HG02970 (cell line): Measurements from ENCODE around the gene DPY19L3.
"Not testable (repeated sequence)": the region's sequence is repeated elsewhere in the genome, so short reads cannot be mapped to it uniquely, and the experiment has no call there.

ENCODE experiments used
- ATAC-seq: cut with Tn5 transposase; IDR thresholded peaks from one replicate; pipeline ENCODE4 v1.9.1; 2021; ENCODE audit warnings: mild to moderate bottlenecking, moderate library complexity, moderate number of reproducible peaks; ENCODE audit not compliant: unreplicated experiment, low FRiP score

Gene DPY19L3

DNA sequence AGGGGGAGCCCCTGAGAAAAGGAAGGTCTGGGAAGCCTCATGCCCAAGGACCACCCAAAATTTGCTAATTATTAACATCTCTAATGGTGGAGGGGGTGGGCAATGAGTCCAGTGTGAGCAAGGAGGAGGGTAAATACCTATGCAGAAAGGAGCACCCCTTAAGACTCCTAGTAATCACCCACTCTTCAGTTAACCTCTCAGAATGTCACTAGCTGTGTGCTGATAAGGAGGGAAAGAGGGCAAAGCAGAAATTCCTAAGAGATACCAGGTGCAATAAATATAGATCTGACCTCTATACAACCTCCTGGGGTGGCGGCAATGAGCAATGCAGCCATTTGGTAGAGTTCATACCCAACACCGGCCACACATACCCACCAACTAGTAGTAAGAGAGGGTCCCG, 12.7 kb upstream of the DPY19L3 start:
- no peak for ATAC-seq

DNA sequence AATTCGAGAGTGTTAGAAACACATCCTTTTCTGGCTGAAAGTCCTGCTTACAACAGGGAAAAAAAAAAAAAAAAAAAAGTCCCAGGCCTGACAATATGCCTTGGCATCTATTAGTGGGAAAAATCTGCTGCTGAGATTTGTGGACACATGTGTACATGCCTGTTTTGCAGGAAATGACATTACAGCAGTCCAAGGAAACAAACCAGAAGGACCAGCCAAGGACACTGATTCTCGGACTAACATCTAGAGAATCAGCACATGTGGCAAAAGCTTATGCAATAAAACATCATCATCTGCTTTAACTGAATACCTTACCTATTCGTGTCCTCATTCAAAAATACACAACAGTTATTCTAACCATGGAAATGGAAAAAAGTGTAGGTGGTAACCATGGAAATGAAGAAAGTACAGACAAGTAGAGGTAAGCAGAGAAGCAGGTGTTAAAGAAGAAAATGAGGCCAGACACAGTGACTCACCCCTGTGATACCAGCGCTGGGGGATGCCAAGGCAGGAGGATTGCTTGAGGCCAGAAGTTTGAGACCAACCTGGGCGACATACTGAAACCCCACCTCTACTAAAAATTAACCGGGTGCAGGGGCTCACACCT, 9.4 kb upstream of the DPY19L3 start:
- no peak for ATAC-seq

DNA sequence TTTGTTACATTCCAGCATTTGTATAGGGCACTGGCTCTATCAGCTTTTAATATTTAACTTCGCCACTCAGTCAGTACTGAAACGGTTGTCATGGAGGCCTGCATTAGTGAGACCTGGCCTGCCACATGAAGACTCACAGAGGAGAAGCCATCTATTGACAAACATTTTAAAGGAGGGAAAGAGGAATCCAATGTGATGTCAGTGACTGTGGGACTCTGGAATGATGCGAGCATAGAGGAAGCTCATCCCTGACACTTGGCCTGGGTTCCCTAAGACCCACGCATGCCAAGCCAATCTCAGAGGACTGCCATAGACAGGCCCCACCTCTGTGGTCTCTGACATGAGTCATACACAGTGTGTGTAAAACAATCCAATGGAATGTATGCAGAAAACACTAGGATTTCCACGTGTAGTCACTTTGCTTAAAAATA, 7.9 kb upstream of the DPY19L3 start:
- no peak for ATAC-seq

DNA sequence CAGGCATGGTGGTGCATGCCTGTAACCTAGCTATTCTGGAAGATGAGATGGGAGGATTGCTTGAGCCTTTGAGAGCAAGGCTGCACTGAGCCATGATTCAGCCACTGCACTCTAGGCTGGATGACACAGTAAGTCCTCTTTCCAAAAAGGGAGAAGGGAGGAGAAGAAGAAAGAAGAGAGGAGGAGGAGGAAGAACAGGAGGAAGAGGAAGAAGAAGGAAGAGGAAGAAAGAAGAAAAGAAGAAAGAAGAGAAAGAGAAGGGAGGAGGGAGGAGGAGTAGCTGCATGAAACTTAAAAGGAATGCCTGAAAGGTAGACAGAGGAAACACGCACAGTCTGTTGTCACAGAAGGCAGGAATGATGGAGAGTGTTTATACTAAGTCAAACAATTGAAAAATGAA, 3.6 kb upstream of the DPY19L3 start:
- no peak for ATAC-seq

DNA sequence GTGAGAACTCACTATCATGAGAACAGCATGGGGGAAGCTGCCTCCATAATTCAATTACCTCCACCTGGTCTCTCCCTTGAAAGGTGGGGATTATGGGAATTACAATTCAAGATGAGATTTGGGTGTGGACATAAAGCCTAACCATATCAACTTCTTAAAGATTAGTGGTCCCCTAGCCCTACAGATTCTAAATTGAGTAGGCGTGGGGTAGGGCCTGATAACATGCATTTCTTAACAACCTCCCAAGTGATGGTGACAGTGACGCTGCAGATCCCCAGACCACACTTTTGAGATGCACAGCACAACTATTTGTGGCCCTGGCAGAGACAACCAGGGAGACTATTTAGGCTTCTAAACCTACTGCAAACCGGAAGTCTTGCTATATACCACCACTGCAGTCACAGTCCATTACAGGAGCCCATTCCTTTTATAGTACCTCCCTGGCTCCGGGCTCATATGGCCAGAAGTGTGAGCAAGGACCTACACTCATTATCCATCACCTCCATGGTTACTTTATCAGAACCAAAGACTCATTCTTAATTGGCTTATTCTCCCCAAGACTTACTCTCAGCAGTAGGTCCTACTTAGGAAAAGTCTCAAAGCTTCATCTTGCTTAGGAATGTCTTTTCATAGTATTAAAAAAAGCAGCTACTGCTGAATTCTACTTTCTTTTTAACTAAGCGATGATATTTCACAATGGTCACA, 2.1 kb upstream of the DPY19L3 start:
- no peak for ATAC-seq

DNA sequence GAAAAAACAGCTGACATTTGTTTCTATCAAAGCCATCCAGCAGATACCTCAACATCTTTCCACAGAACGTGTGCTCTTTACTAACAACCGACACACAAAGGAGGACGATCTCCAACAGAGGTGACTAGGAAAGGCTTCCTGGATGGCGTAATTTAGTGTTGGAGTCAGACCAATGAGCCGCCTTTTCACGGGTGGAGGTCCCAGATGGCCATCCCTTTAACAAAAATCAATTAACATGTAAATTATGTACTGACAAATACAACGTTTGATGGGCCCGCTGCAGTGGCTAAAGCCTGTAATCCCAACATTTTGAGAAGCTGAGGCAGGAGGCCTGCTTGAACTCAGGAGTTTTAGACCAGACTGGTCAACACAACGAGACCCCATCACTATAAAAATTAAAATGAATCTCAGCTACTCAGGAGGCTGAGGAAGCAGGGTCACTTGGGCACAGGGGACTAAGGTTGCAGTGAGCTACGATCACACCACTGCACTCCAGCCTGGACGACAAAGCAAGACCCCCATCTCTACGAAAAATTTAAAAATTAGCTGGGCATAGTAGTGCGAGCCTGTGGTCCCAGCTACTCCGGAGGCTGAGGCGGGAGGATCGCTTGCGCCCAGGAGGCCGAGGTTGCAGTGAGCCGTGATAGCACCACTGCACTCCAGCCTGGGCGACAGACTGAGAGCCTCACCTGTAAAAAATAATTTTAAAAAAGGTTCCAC, 1.2 kb upstream of the DPY19L3 start:
- no peak for ATAC-seq

DNA sequence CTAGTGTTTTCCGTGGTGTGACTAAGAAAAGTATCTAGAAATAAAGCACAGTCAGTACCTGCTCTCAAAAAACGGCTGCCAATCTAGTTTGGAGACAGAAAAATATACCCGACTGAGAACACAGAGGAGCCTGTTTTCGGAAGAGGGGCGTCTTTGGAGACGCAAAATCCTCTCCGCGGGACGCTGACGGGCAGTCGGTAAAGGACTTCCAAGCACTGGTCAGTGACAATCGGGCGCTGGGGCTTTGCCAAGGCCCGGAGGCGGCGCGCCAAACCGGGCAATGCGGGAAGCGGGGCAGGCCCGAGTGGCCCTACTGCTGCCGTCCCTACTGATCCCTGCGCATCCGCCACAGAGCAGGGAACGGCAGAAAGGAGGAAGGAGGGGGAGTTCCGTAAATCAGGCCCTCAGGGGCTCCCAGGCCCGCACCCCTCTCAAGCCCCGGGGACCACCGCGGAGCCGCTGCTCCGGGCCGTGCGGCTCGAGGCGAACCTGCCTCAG, 588 bp upstream of the DPY19L3 start:
- ATAC-seq = no peak

DNA sequence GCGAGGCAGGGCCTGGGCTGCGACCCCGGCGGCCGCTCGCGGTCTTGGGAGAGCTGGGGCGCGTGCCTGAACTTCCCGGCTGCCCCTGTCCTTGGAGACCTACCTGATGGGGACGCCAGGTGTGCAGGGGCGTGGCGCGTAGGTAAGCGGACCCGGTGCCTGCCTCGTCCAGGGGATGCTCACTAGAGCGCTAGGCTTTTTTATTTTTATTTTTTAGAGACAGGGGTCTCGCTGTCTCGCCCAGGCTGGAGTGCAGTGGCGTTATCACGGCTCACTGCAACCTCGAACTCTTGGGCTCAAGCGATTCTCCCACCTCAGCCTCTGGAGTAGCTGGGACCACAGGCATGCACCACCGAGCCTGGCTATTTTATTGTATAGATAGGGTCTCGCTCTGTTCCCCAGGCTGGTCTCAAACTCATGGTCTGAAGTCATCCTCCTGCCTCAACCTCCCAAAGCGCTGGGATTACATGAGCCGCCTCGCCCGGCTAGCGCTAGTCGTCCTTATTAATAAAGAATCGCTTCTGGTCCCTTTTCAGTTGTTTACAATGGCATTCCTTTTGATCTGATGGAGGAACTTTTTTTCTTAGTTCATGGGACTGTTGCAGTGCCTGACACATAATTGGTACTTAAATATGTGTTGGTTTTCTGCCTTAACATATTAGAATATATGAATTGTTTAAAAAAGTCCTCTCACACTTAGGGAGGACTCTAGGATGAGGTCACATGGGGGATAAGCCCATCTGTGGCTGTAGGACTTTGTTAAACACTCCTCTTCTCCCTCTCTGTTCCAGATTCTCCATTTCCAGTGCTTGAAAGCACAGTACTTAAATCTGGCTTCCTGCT, 812 bp downstream of the DPY19L3 start:
- ATAC-seq = no peak

DNA sequence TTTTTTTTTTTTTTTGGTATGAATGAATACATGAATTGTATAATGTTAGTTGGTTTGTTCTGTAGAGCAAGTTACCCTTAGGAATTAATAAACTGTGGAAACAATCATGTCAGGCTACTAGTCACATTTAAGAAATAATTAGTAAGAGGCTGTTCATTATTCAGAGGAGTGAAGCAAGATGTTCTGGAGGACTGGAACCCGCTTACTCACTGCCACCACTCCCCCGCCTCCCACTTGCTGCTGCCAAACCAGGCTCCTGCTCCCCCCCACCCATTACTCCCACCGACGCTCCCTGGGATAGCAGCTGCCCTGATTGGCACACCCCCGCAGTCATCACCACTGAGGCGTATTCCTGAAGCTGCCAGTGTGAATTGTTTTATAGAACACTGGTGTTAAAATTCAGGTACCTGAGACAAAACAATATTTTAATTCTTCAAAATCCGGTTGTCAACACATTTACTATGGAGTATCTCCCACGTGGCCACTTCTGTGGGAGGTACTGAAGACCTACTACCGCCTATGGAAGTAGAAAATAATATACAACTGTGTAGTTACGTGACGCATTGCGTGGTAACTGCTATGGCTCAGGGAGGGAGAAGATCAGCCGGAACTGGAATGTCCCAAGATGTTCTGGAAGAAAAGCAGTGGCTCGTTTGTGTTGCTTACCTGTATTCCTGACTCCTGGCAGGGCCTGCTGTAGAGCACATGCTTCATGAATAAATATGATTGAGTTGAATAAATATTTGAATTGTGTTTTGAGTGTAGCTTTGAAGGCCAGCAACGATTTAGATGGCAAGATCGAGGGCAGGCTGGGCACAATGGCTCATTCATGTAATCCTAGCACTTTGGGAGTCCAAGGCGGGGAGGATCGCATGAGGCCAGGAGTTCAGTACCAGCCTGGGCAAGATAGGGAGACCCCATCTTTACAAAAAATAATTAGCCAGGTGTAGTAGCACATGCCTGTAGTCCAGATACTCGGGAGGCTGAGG, 1.7 kb downstream of the DPY19L3 start:
- ATAC-seq = no peak

DNA sequence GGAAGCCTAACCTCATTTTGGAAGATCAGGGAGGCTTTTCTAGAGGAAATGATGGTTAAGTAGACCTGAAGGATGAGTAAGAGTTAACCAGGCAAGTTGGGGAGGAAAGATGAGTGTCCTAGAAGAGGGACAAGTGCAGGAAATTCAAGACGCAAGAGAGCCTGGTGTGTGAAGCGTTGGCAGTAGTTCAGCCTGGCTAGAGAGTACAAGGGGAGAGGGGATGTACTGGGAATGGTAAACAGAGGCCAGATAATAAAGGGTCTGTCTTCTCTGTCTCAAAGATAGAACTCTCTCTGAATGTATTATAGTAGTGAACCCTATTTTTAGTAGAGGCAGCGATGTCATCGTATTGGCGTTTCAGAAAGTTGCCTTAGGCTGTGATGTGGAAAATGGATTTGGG, 9.7 kb downstream of the DPY19L3 start:
- no peak for ATAC-seq

DNA sequence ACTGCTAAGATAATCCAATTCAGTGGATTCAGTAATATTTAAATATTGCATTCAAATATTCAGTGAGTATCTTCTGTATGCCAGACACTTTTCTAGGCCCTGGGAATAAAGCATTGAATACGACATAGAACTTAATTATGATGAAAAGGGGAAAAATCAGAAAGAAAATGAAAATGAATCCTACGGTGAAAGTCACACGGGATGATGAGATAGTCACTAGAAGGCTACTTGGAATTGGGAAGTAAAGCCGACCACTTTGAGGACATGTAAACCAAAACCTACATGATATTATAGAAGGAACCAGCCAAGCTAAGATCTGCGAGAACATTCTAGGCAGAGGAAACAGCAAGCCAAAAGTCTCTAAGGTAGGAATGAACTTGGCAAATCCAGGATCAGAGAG, 10.1 kb downstream of the DPY19L3 start:
- ATAC-seq = no peak

DNA sequence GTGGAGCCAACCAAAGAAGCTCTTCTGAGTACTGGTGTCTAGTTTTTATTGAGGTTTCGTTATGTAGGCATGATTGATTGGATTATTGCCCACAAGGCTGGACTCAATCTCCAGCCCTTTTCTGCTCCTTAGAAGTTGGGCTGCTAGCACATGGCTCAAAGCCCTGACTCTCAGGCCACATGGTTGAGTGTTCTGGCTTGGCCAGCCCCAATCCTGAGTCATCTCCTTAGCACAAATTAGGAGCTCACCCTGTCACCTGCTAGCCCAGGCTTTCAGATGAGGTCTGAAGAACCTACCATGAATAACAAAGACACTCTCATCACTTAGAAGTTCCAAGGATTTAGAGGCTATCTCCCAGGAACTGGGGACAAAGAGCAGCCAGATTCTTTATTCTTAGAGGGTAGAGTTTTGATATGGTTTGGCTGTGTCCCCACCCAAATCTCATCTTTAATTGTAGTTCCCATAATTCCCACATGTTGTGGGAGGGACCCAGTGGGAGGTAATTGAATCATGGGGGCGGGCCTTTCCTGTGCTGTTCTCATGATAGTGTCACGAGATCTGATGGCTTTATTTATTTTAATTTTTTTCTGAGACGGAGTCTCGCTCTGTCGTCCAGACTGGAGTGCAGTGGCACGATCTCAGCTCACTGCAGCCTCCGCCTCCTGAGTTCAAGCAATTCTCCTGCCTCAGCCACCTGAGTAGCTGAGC, 11.3 kb downstream of the DPY19L3 start:
- no peak for ATAC-seq

DNA sequence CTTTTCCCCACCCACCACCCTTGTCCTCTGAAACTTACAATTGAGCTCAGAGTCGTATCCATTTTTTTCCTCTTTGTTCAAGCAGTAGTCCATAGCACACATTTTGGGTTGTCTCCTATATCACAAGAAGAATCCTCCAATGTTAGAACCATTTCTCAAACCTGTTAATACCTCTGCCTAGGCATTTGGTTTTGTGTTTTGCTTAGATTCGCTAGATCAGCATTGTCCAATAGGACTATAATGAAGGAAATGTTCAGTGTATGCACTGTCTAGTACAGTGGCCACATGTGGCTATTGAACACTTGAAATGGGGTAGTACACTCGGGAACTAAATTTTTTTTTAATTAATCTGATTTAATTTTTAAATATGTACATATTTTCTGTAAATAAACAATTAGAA, 12.6 kb downstream of the DPY19L3 start:
- ATAC-seq = no peak

DNA sequence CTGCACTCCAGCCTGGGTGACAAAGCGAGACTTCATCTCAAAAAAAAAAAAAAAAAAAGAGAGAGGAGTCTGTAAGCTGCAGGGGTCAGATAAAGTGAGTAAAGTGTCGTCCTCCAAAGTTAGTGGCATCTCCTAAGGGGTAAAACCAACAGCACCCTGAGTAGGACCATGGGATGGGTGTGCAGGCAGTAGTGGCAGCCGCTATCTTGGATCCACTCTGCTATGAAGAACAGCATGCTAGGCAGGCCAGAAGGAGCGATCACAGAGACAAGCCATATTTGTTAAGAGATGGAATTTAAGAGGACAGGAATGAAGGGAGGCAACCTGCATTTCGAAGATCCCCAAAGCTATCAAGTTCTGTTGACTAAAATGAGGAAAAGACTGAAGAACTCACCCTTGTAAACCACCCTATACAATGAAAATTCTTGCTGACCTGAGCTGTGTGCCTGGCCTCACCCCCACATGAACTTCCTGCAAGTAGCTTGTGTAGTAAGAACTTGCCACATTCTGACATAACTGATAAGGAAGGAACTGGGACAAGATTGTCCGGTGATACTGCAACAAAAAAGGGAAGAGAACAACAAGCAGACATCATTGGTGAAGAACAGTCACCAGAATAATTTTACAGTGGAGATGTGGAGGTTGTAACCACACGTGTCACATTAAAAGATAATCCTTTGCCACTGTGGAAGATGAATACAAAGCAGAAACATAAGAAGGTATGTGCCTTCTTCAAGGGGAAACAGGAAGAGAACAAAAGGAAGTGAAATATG, 16.2 kb downstream of the DPY19L3 start:
- no peak for ATAC-seq

DNA sequence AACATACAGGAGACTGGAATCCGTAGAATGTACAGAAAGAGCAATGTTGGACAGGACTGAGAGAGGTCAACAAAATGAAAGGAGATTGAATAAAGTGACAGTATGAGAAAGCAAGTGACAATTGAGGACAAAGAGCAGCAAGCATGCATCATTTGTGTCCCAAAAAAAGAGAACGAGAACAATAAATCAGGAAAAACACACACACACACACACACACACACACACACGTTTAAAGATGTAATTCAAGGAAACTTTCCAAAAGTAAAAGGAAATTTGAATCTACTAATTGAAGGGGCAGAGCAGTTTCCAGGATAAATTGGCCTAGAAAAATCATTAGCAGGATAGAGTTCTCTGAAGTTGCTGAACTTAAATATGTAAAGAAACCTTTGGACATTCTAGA, 16.9 kb downstream of the DPY19L3 start:
- ATAC-seq = no peak

DNA sequence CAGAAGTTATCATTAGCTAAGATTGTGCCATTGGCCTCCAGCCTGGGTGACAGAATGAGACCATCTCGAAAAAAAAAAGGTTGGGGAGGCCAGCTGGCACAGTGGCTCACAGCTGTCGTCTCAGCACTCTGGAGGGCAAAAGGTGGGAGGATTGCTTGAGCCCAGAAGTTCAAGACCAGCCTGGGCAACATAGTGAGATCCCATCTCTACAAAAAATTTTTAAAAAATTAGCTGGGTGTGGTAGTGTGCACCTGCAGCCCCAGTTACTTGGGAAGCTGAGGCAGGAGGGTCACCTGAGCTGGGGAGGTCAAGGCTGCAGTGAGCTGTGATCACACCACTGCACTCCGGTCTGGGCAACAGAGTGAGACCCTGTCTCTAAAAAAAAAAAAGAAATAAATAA, 18.4 kb downstream of the DPY19L3 start:
- ATAC-seq = not testable (repeated sequence)

DNA sequence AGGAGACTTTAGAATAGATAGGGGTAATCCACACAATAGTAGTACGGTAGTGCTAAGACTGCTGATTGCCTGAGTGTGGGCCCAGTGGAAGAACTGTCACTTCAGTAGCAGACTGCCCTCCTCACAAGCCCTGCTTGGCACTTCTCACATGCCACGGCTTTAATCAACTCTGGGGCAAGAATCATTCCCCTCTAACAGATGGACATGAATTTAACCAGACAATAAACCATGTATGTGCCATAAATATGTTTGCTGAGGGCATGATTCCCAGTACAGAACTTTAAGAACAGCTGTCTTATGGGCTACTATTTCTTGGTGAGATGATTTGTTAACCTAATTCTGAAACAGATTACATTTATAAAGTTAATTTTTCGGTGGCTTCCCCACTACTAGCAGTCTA, 22.0 kb downstream of the DPY19L3 start:
- ATAC-seq = no peak

DNA sequence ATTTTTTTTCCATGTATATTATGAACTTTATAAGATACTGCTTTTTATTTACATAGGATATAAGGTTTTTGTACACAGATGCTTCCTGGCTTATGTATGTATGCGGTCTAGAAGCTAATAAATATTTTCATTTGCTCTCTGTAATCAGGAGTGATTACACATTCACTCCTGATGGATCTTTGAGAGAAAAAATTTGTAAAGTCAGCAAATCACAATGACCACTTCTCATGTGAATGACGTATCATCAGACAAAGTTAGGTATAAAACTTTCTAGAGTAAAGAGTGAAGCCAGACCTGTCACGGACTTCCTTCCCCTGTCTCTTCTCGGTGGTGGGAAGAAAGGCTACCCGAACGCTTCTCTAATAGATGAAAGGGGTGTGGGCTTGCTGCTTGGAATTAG, 31.1 kb downstream of the DPY19L3 start:
- ATAC-seq = no peak
